ENCODE measurements around the gene PLPP1. TPM values are rescaled to one million over a fixed set of nuclear protein-coding genes. Genes with fewer than 3 reads are reported as not detected.

PLPP1 gene
- total RNA-seq, 2 experiments from 2014 or later: 7.3 to 8.3 TPM

- Mint-ChIP-seq H3K4me3 (no peak overlapping the region), H3K27ac (no peak overlapping the region), H3K27me3 (ENCODE audit: low read depth) (no peaks in the 10 kb centered on the region), H3K4me1 (ENCODE audit: low read depth) (peaks cover under 1% of the 10 kb centered on the region), H3K9me3 (no peaks in the 10 kb centered on the region), H3K36me3 (ENCODE audit: low read depth) (peaks cover 2% of the 10 kb centered on the region)
- CTCF ChIA-PET: no interaction called here
- no peak for DNase-seq
- intact Hi-C loops (cut with micrococcal nuclease): no loop called here
Measured at GRCh38 chr5:55492449-55492848, 42.3 kb downstream of the PLPP1 start.

- peaks cover 12% of the 10 kb centered on the region for H3K4me1 Mint-ChIP-seq (ENCODE audit: low read depth)
Measured at GRCh38 chr5:55485073-55485472, 49.7 kb downstream of the PLPP1 start.

GRCh38 chr5:55484531-55484930, 50.2 kb downstream of the PLPP1 start:
- H3K4me3 Mint-ChIP-seq: no peak overlapping the region
- H3K36me3 Mint-ChIP-seq (ENCODE audit: low read depth): no peaks in the 10 kb centered on the region
- CTCF ChIA-PET: interaction anchor here (0.6 kb wide), 1 partner anchor 52 kb away, joined by 4 read pairs; no protein-coding TSS in a partner anchor

More at GRCh38 chr5:55485073-55485472, 49.7 kb downstream of the PLPP1 start:
- CTCF ChIA-PET: interaction anchor here (1.0 kb wide), 1 partner anchor 207 kb away, joined by 4 read pairs; no protein-coding TSS in a partner anchor
- Mint-ChIP-seq H3K9me3 (no peaks in the 10 kb centered on the region), H3K27me3 (ENCODE audit: low read depth) (no peaks in the 10 kb centered on the region), H3K27ac (no peak overlapping the region), H3K36me3 (ENCODE audit: low read depth) (no peaks in the 10 kb centered on the region), H3K4me3 (no peak overlapping the region)
- intact Hi-C loops (cut with micrococcal nuclease): no loop called here
- no peak for DNase-seq

GRCh38 chr5:55483885-55484284, 50.9 kb downstream of the PLPP1 start:
- H3K4me1 Mint-ChIP-seq (ENCODE audit: low read depth): peaks cover 20% of the 10 kb centered on the region
- CTCF ChIA-PET: no interaction called here
- H3K4me3 Mint-ChIP-seq: no peak overlapping the region
- no peak for DNase-seq
- H3K27ac Mint-ChIP-seq: no peak overlapping the region
- no peaks in the 10 kb centered on the region for H3K36me3 Mint-ChIP-seq (ENCODE audit: low read depth)
- H3K27me3 Mint-ChIP-seq (ENCODE audit: low read depth): no peaks in the 10 kb centered on the region
- no peaks in the 10 kb centered on the region for H3K9me3 Mint-ChIP-seq
- intact Hi-C loops (cut with micrococcal nuclease): no loop called here

More at GRCh38 chr5:55484531-55484930, 50.2 kb downstream of the PLPP1 start:
- H3K27ac Mint-ChIP-seq: no peak overlapping the region
- no peaks in the 10 kb centered on the region for H3K9me3 Mint-ChIP-seq
- intact Hi-C loops (cut with micrococcal nuclease): no loop called here
- no peaks in the 10 kb centered on the region for H3K27me3 Mint-ChIP-seq (ENCODE audit: low read depth)
- DNase-seq: no peak
- H3K4me1 Mint-ChIP-seq (ENCODE audit: low read depth): peaks cover 17% of the 10 kb centered on the region

- CTCF ChIA-PET: interaction anchor here (0.5 kb wide), 1 partner anchor 1320 kb away, joined by 3 read pairs; no protein-coding TSS in a partner anchor
- Mint-ChIP-seq H3K27ac (no peak overlapping the region), H3K36me3 (ENCODE audit: low read depth) (no peaks in the 10 kb centered on the region), H3K9me3 (no peaks in the 10 kb centered on the region), H3K4me3 (no peak overlapping the region), H3K27me3 (ENCODE audit: low read depth) (no peaks in the 10 kb centered on the region), H3K4me1 (ENCODE audit: low read depth) (peaks cover 20% of the 10 kb centered on the region)
- no peak for DNase-seq
- intact Hi-C loops (cut with micrococcal nuclease): no loop called here
Measured at GRCh38 chr5:55481293-55481855, 53.4 kb downstream of the PLPP1 start.

- H3K27ac Mint-ChIP-seq: no peak overlapping the region
- no peaks in the 10 kb centered on the region for H3K27me3 Mint-ChIP-seq (ENCODE audit: low read depth)
- H3K4me3 Mint-ChIP-seq: no peak overlapping the region
- peaks cover 20% of the 10 kb centered on the region for H3K4me1 Mint-ChIP-seq (ENCODE audit: low read depth)
- intact Hi-C loops (cut with micrococcal nuclease): no loop called here
- no peak for DNase-seq
- CTCF ChIA-PET: no interaction called here
- no peaks in the 10 kb centered on the region for H3K36me3 Mint-ChIP-seq (ENCODE audit: low read depth)
- H3K9me3 Mint-ChIP-seq: no peaks in the 10 kb centered on the region
Measured at GRCh38 chr5:55480781-55481180, 54.0 kb downstream of the PLPP1 start.

- H3K4me3 Mint-ChIP-seq: no peak overlapping the region
- peaks cover 2% of the 10 kb centered on the region for H3K4me1 Mint-ChIP-seq (ENCODE audit: low read depth)
- DNase-seq: no peak
- intact Hi-C loops (cut with micrococcal nuclease): no loop called here
- no peaks in the 10 kb centered on the region for H3K9me3 Mint-ChIP-seq
- peaks cover 4% of the 10 kb centered on the region for H3K36me3 Mint-ChIP-seq (ENCODE audit: low read depth)
- CTCF ChIA-PET: interaction anchor here (0.6 kb wide), 1 partner anchor 127 kb away, joined by 3 read pairs; no protein-coding TSS in a partner anchor
- H3K27me3 Mint-ChIP-seq (ENCODE audit: low read depth): no peaks in the 10 kb centered on the region
- H3K27ac Mint-ChIP-seq: no peak overlapping the region
Measured at GRCh38 chr5:55472642-55473041, 62.1 kb downstream of the PLPP1 start.

GRCh38 chr5:55471468-55471867, 63.3 kb downstream of the PLPP1 start:
- no peak overlapping the region for H3K4me3 Mint-ChIP-seq
- peaks cover 6% of the 10 kb centered on the region for H3K36me3 Mint-ChIP-seq (ENCODE audit: low read depth)
- CTCF ChIA-PET: no interaction called here
- no peak for DNase-seq
- H3K9me3 Mint-ChIP-seq: no peaks in the 10 kb centered on the region
- H3K27ac Mint-ChIP-seq: no peak overlapping the region
- intact Hi-C loops (cut with micrococcal nuclease): no loop called here
- no peaks in the 10 kb centered on the region for H3K27me3 Mint-ChIP-seq (ENCODE audit: low read depth)
- peaks cover 2% of the 10 kb centered on the region for H3K4me1 Mint-ChIP-seq (ENCODE audit: low read depth)

GRCh38 chr5:55470282-55470681, 64.5 kb downstream of the PLPP1 start:
- CTCF ChIA-PET: no interaction called here
- no peak for DNase-seq
- H3K9me3 Mint-ChIP-seq: no peaks in the 10 kb centered on the region
- H3K27ac Mint-ChIP-seq: no peak overlapping the region
- H3K4me3 Mint-ChIP-seq: no peak overlapping the region
- H3K27me3 Mint-ChIP-seq (ENCODE audit: low read depth): no peaks in the 10 kb centered on the region
- peaks cover 2% of the 10 kb centered on the region for H3K4me1 Mint-ChIP-seq (ENCODE audit: low read depth)
- peaks cover 12% of the 10 kb centered on the region for H3K36me3 Mint-ChIP-seq (ENCODE audit: low read depth)
- intact Hi-C loops (cut with micrococcal nuclease): no loop called here

GRCh38 chr5:55469839-55470238, 64.9 kb downstream of the PLPP1 start:
- Mint-ChIP-seq H3K27me3 (ENCODE audit: low read depth) (no peaks in the 10 kb centered on the region), H3K9me3 (no peaks in the 10 kb centered on the region), H3K4me1 (ENCODE audit: low read depth) (peaks cover 2% of the 10 kb centered on the region), H3K27ac (no peak overlapping the region), H3K4me3 (no peak overlapping the region), H3K36me3 (ENCODE audit: low read depth) (peaks cover 12% of the 10 kb centered on the region)
- DNase-seq: no peak
- intact Hi-C loops (cut with micrococcal nuclease): no loop called here
- CTCF ChIA-PET: no interaction called here

GRCh38 chr5:55467862-55468551, 66.8 kb downstream of the PLPP1 start:
- no peak overlapping the region for H3K4me3 Mint-ChIP-seq
- H3K4me1 Mint-ChIP-seq (ENCODE audit: low read depth): peaks cover 2% of the 10 kb centered on the region
- CTCF ChIA-PET: interaction anchor here (0.7 kb wide), 1 partner anchor 57 kb away, joined by 3 read pairs; no protein-coding TSS in a partner anchor
- H3K27ac Mint-ChIP-seq: no peak overlapping the region
- H3K36me3 Mint-ChIP-seq (ENCODE audit: low read depth): peaks cover 15% of the 10 kb centered on the region
- intact Hi-C loops (cut with micrococcal nuclease): no loop called here
- no peaks in the 10 kb centered on the region for H3K9me3 Mint-ChIP-seq
- no peaks in the 10 kb centered on the region for H3K27me3 Mint-ChIP-seq (ENCODE audit: low read depth)
- DNase-seq: no peak

GRCh38 chr5:55463613-55464012, 71.2 kb downstream of the PLPP1 start:
- intact Hi-C loops (cut with micrococcal nuclease): no loop called here
- Mint-ChIP-seq H3K4me3 (no peak overlapping the region), H3K9me3 (no peaks in the 10 kb centered on the region), H3K27ac (no peak overlapping the region), H3K27me3 (ENCODE audit: low read depth) (no peaks in the 10 kb centered on the region), H3K36me3 (ENCODE audit: low read depth) (peaks cover 18% of the 10 kb centered on the region), H3K4me1 (ENCODE audit: low read depth) (no peaks in the 10 kb centered on the region)
- DNase-seq: no peak
- CTCF ChIA-PET: interaction anchor here (0.7 kb wide), 1 partner anchor 718 kb away, joined by 3 read pairs; no protein-coding TSS in a partner anchor

- CTCF ChIA-PET: no interaction called here
- H3K4me3 Mint-ChIP-seq: no peak overlapping the region
- no peak for DNase-seq
- no peak overlapping the region for H3K27ac Mint-ChIP-seq
- H3K4me1 Mint-ChIP-seq (ENCODE audit: low read depth): peaks cover 6% of the 10 kb centered on the region
- H3K9me3 Mint-ChIP-seq: no peaks in the 10 kb centered on the region
- peaks cover 7% of the 10 kb centered on the region for H3K36me3 Mint-ChIP-seq (ENCODE audit: low read depth)
- no peaks in the 10 kb centered on the region for H3K27me3 Mint-ChIP-seq (ENCODE audit: low read depth)
- intact Hi-C loops (cut with micrococcal nuclease): no loop called here
Measured at GRCh38 chr5:55459572-55459971, 75.2 kb downstream of the PLPP1 start.

Data from activated naive CD4-positive, alpha-beta T cell treated with anti-CD3 and anti-CD28 coated beads for 36 hours (primary cell).